ENCODE measurements around the gene GGACT.
A peak's percentile ranks its signal among the peaks of the same experiment; 100 is the strongest.

Gene GGACT

DNA sequence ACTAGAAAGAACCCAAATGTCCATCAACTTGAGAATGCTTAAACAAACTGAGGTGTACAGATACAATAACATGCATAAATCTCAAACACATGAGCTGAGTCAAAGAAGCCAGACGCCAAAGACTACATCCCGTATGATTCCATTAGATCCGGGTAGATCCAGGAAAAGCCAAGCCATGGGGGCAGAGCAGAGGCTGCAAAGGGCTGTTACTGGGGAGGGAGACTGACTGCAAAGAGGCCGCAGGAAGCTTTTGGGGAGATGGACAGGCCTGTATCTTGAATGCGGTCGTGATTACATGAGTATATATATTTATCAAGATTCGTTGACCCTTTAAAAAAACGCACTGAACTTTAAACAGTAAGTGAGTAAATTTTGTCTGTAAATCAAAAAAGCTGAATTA, 28.7 kb downstream of the GGACT start:
- DNase-seq (ENCODE audit: low spot score): no peak
- Histone ChIP-seq H3K4me3 (no peak overlapping the region), H3K27ac (no peak overlapping the region)
- TF ChIP-seq, protein P1, sequence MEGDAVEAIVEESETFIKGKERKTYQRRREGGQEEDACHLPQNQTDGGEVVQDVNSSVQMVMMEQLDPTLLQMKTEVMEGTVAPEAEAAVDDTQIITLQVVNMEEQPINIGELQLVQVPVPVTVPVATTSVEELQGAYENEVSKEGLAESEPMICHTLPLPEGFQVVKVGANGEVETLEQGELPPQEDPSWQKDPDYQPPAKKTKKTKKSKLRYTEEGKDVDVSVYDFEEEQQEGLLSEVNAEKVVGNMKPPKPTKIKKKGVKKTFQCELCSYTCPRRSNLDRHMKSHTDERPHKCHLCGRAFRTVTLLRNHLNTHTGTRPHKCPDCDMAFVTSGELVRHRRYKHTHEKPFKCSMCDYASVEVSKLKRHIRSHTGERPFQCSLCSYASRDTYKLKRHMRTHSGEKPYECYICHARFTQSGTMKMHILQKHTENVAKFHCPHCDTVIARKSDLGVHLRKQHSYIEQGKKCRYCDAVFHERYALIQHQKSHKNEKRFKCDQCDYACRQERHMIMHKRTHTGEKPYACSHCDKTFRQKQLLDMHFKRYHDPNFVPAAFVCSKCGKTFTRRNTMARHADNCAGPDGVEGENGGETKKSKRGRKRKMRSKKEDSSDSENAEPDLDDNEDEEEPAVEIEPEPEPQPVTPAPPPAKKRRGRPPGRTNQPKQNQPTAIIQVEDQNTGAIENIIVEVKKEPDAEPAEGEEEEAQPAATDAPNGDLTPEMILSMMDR (IDR thresholded peaks at IDR 0.05): no peak

DNA sequence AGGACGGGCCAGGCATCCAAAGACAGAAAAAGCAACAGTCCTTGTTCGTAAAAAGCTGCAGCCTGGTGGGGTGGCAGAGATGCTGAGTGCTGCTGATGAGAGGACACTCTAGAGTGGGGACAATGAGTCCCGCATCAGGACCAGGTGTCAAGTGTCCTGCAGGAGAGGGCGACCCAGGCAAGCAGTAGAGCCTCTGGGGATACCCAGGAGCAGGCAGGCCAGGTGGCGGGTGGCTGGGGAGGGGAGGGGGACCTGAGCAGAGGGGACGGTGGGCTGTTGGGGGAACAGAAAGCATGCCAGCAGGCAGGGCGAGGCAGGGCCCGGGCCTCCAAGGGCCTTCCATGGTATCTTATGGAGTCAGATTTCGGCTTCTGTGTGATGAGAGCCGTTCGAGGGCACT, 35.8 kb downstream of the GGACT start:
- TF ChIP-seq, protein P1 (IDR thresholded peaks at IDR 0.05): no peak
- H3K27ac ChIP-seq: no peak overlapping the region
- peak; percentile 38 for DNase-seq (ENCODE audit: low spot score)
- H3K4me3 ChIP-seq: no peak overlapping the region

DNA sequence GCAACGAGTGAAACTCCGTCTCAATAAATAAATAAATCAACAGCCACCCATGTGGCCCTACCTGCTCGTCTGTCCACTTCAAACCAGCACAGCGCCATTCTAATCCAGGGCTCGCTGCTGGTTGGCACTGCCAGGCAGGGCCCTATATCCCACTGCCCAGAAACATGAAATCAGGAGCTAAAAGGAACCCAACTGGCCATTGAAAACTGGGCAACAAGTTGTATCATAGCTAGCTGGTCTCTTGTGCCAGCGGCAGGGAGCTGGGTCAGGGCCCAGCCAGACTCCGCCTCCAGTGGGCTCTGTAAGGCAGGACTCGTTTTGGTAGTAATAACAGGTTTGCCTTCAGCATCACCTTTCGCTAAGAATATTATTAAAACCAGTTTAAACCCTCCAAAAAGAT, 39.3 kb downstream of the GGACT start:
- H3K27ac ChIP-seq: no peak overlapping the region
- peak; percentile 40 for DNase-seq (ENCODE audit: low spot score)
- TF ChIP-seq, protein P1 (IDR thresholded peaks at IDR 0.05): no peak
- no peak overlapping the region for H3K4me3 ChIP-seq

DNA sequence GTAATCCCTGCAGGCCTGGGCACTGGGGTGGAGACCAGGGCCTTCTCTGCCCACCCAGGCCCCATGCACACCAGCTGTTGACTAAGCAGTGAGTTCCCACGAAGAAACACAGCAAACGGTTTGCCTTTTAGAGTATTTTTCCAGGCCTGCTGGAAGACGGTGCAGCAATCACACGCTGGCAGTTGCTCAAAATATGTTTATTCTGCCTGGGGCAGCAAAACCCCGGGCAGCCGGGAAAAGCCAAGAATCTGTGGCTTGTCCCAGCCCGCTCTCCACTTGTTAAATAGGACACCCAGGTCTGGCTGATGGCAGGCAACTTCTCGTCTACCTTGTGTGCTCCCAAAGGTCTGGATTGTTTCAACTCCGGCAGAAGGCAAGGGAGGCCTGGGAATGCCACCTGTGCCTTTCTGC, 40.8 kb downstream of the GGACT start:
- TF ChIP-seq, protein P1 (IDR thresholded peaks at IDR 0.05): no peak
- DNase-seq (ENCODE audit: low spot score): peak; percentile 54
- Histone ChIP-seq H3K27ac (peak overlapping the region; percentile 29 to 43), H3K4me3 (no peak overlapping the region)

DNA sequence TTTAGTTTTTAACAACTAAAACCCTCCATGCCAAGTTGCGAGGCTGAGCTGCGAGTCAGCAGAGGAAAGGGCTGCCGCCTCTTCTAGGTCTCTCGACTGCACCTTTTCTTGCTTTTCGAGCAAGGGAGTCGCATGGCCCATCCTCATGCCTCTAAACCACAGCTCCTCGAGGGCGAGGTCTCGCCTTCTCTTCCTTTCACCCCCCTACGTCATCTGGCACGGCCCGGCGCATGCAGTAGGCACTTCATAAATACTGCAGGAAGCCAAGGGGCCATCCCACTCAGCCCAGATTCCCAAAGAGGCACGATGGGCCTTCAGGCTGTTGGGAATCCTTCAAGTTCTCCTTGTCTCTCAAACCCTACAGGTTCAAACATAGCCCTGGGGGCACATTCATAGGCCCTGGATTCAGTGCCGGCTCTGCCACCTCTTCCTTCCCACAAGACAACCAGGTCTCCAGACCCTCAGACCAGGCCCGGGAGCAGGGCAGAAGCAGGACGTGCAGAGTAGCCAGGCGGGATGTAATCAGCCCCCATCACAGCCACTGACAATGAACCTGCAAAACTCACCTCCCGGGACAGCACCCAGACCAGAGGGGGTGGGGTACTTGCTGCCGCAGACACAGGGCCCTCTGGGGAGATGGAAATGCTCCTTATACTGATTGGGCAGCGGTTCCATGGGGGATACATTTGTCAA, 41.7 kb downstream of the GGACT start:
- no peak overlapping the region for H3K27ac ChIP-seq
- peak; percentile 41 for DNase-seq (ENCODE audit: low spot score)
- no peak overlapping the region for H3K4me3 ChIP-seq
- TF ChIP-seq, protein P1 (IDR thresholded peaks at IDR 0.05): no peak

DNA sequence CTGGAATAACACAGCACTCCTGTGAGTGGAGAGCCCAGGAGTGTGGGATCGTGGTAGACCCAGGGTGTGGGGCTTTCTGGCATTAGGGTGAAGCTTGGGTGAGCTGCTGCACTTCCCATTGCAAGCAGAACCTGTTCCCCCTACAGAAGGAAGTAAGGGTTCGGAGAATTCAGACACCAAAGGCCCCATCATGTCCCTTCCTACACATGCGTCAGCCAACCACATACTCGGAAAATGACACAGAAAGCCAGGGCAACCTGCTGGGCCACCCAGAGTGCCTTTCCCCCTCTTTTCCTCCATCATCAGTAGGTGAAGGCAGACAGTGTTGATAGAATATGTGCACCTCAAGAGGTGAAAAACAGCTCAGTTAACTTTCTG, 42.9 kb downstream of the GGACT start:
- H3K27ac ChIP-seq: no peak overlapping the region
- TF ChIP-seq, protein P1 (IDR thresholded peaks at IDR 0.05): no peak
- no peak overlapping the region for H3K4me3 ChIP-seq
- peak; percentile 58 for DNase-seq (ENCODE audit: low spot score)
